Measurements from ENCODE around the gene ETHE1.

- TF ChIP-seq CTCF (IDR thresholded peaks at IDR 0.05; ENCODE audit: insufficient read depth, low read length, poor library complexity, severe bottlenecking) (no peak), EZH2phosphoT487 (conservative IDR thresholded peaks at IDR 0.05; ENCODE audit: low read length) (no peak)
Observed at GRCh38 chr19:43546581-43546980, 19.6 kb upstream of the ETHE1 start.

All from SU-DHL-6 (cell line).